Gastroesophageal sphincter (tissue), 2 donors: ENCODE measurements around the gene PTPN1.

Experiments used
- EP300 ChIP-seq: sonication (generic); formaldehyde crosslinking; IDR thresholded peaks from one replicate; pipeline ENCODE4 v1.6.1; 2017; ENCODE audit warnings: antibody characterized with exemption, mild to moderate bottlenecking
- POLR2AphosphoS5 ChIP-seq: sonication (generic); formaldehyde crosslinking; IDR thresholded peaks from one replicate; pipeline ENCODE4 v1.6.1; 2017; ENCODE audit warnings: antibody characterized with exemption

- no peak for TF ChIP-seq EP300
- TF ChIP-seq POLR2AphosphoS5, result no peak
Observed at GRCh38 chr20:50491168-50491567, 19.0 kb upstream of the PTPN1 start.
